Lower leg skin (tissue), 4 donors: ENCODE data around the gene TCP11. TPM values are rescaled to one million over a fixed set of nuclear protein-coding genes. Genes with fewer than 3 reads are reported as not detected.
"Not testable (repeated sequence)": the region's sequence is repeated elsewhere in the genome, so short reads cannot be mapped to it uniquely, and the experiment has no call there.

Experiments
- DNase-seq, 2 donors: peaks; one replicate each; pipeline ENCODE4 v3.0.0-alpha.2; 2019; ENCODE audit warnings: low spot score in 2 of 2
- H3K4me3 ChIP-seq: fragments of 200-600 bp; sonication (generic); 2 replicates; pipeline ENCODE4 v1.5.1; 2017; ENCODE audit warnings: mild to moderate bottlenecking, low read depth; ENCODE audit not compliant: poor library complexity, severe bottlenecking
- POLR2A ChIP-seq, 2 donors: fragments of 450-650 bp; IDR thresholded peaks; one replicate each; pipeline ENCODE4 v1.6.1; 2016 to 2017; ENCODE audit warnings: antibody characterized with exemption in 2 of 2, mild to moderate bottlenecking in 1 of 2, moderate library complexity in 1 of 2
- WGBS, 2 donors: methylation state at CpG; one replicate each; pipeline ENCODE4 v1.1.5; 2018; 5-methylcytosine and 5-hydroxymethylcytosine counted together
- intact Hi-C: fragments of 100-400 bp; cut with DNase I; formaldehyde crosslinking; loops from one replicate; pipeline ENCODE4 v1.15.0; 2023; ENCODE audit warnings: low total_unique reads
- total RNA-seq, 4 donors: library from RNA; depleted of rRNA; stranded (reverse); fragments of >200 nt; gene quantifications; one replicate each; pipeline ENCODE4 v1.1.0, GENCODE V29; 2016
- TF ChIP-seq, protein P1 (sequence below), 3 donors: fragments of 450-650 bp; IDR thresholded peaks; one replicate each; pipeline ENCODE4 v1.5.1; 2016; ENCODE audit warnings: antibody characterized with exemption in 3 of 3, mild to moderate bottlenecking in 3 of 3, moderate library complexity in 2 of 3

Gene TCP11
- total RNA-seq, 4 donors from 2014 or later = 0.97 to 1.7 TPM; not detected in 2

- no peak overlapping the region for H3K4me3 ChIP-seq
- intact Hi-C loops = loop anchor here (5.0 to 10.0 kb wide), 2 partner anchors 102 to 156 kb away; no protein-coding TSS in a partner anchor
Observed at GRCh38 chr6:35142588-35143569, 1.7 kb upstream of the TCP11 start.

GRCh38 chr6:35140639-35141006, 516 bp downstream of the TCP11 start:
- no peak for DNase-seq
- WGBS, 2 donors = 35 to 38% methylated on average over 15 of the region's 15 CpGs
- TF ChIP-seq, protein P1, sequence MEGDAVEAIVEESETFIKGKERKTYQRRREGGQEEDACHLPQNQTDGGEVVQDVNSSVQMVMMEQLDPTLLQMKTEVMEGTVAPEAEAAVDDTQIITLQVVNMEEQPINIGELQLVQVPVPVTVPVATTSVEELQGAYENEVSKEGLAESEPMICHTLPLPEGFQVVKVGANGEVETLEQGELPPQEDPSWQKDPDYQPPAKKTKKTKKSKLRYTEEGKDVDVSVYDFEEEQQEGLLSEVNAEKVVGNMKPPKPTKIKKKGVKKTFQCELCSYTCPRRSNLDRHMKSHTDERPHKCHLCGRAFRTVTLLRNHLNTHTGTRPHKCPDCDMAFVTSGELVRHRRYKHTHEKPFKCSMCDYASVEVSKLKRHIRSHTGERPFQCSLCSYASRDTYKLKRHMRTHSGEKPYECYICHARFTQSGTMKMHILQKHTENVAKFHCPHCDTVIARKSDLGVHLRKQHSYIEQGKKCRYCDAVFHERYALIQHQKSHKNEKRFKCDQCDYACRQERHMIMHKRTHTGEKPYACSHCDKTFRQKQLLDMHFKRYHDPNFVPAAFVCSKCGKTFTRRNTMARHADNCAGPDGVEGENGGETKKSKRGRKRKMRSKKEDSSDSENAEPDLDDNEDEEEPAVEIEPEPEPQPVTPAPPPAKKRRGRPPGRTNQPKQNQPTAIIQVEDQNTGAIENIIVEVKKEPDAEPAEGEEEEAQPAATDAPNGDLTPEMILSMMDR (IDR thresholded peaks at IDR 0.05) = no peak
- TF ChIP-seq POLR2A (IDR thresholded peaks at IDR 0.05) = no peak
- intact Hi-C loops = loop anchor here (5.0 to 10.0 kb wide), 2 partner anchors 104 to 153 kb away; no protein-coding TSS in a partner anchor
- H3K4me3 ChIP-seq = no peak overlapping the region

More at GRCh38 chr6:35142588-35143569, 1.7 kb upstream of the TCP11 start:
- 62 to 67% methylated on average over 5 of the region's 5 CpGs for WGBS, 2 donors
- no peak for TF ChIP-seq POLR2A (IDR thresholded peaks at IDR 0.05)
- TF ChIP-seq, protein P1 (IDR thresholded peaks at IDR 0.05) = no peak
- DNase-seq = no peak

GRCh38 chr6:35139924-35140638, 1.1 kb downstream of the TCP11 start:
- 36 to 39% methylated on average over 17 of the region's 17 CpGs for WGBS, 2 donors

GRCh38 chr6:35139470-35139869, 1.7 kb downstream of the TCP11 start:
- TF ChIP-seq POLR2A (IDR thresholded peaks at IDR 0.05) = no peak
- TF ChIP-seq, protein P1 (IDR thresholded peaks at IDR 0.05) = no peak
- H3K4me3 ChIP-seq = no peak overlapping the region
- intact Hi-C loops = no loop called here
- 65 to 76% methylated on average over 2 of the region's 2 CpGs for WGBS, 2 donors
- no peak for DNase-seq

More at GRCh38 chr6:35139924-35140638, 1.1 kb downstream of the TCP11 start:
- TF ChIP-seq, protein P1 (IDR thresholded peaks at IDR 0.05) = peak in 1 of 3 donors; percentile 56
- TF ChIP-seq POLR2A (IDR thresholded peaks at IDR 0.05) = no peak
- DNase-seq = no peak
- intact Hi-C loops = loop anchor here (5.0 to 10.0 kb wide), 2 partner anchors 105 to 153 kb away; no protein-coding TSS in a partner anchor
- no peak overlapping the region for H3K4me3 ChIP-seq

DNA sequence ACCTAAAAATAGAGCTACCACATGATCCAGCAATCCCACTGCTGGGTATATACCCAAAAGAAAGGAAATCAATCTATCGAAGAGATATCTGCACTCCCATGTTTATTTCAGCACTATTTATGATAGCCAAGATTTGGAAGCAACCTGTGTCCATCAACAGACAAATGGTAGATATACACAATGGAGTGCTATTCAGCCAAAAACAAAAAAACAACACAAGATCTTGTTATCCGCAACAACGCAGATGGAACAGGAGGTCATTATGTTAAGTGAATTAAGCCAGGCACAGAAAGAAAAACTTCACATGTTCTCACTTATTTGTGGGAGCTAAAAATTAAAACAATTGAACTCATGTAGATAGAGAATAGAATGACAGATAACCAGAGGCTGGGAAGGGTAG, 2.9 kb downstream of the TCP11 start:
- H3K4me3 ChIP-seq, intact Hi-C loops, DNase-seq: not testable (repeated sequence)
- 78 to 81% methylated on average over 3 of the region's 3 CpGs for WGBS, 2 donors

GRCh38 chr6:35136185-35136584, 5.0 kb downstream of the TCP11 start:
- intact Hi-C loops = no loop called here
- 52 to 59% methylated on average over 3 to 4 of the region's 4 CpGs for WGBS, 2 donors
- no peak overlapping the region for H3K4me3 ChIP-seq
- no peak for DNase-seq
- TF ChIP-seq, protein P1 (IDR thresholded peaks at IDR 0.05) = no peak
